Ascending aorta (tissue), 2 donors: ENCODE data around the gene AMIGO2. TPM values are rescaled to one million over a fixed set of nuclear protein-coding genes. Genes with fewer than 3 reads are reported as not detected.
A peak's percentile ranks its signal among the peaks of the same experiment; 100 is the strongest.
"Not testable (repeated sequence)": the region's sequence is repeated elsewhere in the genome, so short reads cannot be mapped to it uniquely, and the experiment has no call there.

Experiments
- DNase-seq, 2 donors: peaks; one replicate each; pipeline ENCODE4 v3.0.0-alpha.2; 2019; ENCODE audit warnings: low spot score in 2 of 2
- H3K27ac ChIP-seq, 2 donors: fragments of 200-600 bp; sonication (generic); one replicate each; pipeline ENCODE4 v1.5.1; 2016 to 2017; ENCODE audit warnings: mild to moderate bottlenecking in 1 of 2
- H3K27me3 ChIP-seq: fragments of 200-600 bp; sonication (generic); one replicate; pipeline ENCODE4 v1.5.1; 2017
- H3K36me3 ChIP-seq, 2 donors: fragments of 200-600 bp; sonication (generic); one replicate each; pipeline ENCODE4 v1.5.1; 2016
- H3K4me1 ChIP-seq, 2 donors: fragments of 200-600 bp; sonication (generic); one replicate each; pipeline ENCODE4 v1.5.1; 2016 to 2017; ENCODE audit warnings: mild to moderate bottlenecking in 1 of 2
- H3K4me3 ChIP-seq, 2 donors: fragments of 200-600 bp; sonication (generic); one replicate each; pipeline ENCODE4 v1.5.1; 2016 to 2017; ENCODE audit warnings: mild to moderate bottlenecking in 1 of 2
- H3K9me3 ChIP-seq, 2 donors: fragments of 200-600 bp; sonication (generic); one replicate each; pipeline ENCODE4 v1.5.1; 2016
- intact Hi-C: fragments of 100-400 bp; cut with DNase I; formaldehyde crosslinking; loops from one replicate; pipeline ENCODE4 v1.15.1; 2023
- total RNA-seq: library from RNA; depleted of rRNA; stranded (reverse); fragments of >200 nt; gene quantifications from one replicate; pipeline ENCODE4 v1.1.0, GENCODE V29; 2016
- TF ChIP-seq, protein P1 (sequence below), 3 experiments: fragments of 200-600 bp in 2 of 3; fragments of 450-650 bp in 1 of 3; sonication (generic) in 2 of 3; IDR thresholded peaks; one replicate each; pipeline ENCODE4 v1.5.1; 2016 to 2019; ENCODE audit warnings: antibody characterized with exemption in 3 of 3, mild to moderate bottlenecking in 1 of 3, moderate library complexity in 1 of 3

Gene AMIGO2
- total RNA-seq, 1 donor from 2014 or later, result 22.7 TPM

DNA sequence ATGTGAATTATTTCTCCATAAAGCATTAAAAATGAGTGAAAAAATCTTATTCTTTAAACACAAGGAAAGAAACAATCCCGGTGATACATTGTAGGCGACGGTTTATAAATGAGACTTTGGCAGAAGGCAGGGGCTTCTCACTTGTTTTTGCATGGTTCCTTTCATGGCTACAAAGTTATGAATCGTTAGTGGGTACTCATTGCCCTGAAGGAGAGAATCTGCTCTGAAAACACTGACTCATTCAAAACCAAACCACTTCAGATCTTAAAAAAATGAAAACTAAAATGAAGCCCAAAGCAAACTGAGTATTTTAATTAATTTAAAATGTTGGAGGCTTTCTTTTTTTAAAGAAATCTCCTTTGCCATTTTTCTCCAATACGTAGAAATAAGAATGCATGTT is 41.4 kb upstream of the AMIGO2 start:
- intact Hi-C loops, result no loop called here

DNA sequence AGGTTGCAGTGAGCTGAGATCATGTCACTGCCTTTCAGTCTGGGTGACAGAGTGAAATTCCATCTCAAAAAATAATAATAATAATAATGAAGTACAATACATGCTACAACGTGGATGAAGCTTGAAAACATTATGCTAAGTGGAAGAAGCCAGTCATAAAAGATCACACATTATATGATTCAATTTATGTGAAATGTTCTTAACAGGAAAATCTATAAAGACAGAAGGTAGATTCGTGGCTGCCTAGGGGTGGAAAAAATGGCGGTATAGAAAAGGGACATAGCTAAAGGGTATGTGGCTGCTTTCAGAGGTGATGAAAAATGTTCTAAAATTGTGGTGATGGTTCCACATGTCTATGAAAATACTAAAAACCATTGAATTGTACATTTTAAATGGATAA is 41.0 kb upstream of the AMIGO2 start:
- no peaks in the 10 kb centered on the region for H3K36me3 ChIP-seq
- intact Hi-C loops, result no loop called here
- H3K4me3 ChIP-seq, result no peak overlapping the region
- no peaks in the 10 kb centered on the region for H3K27me3 ChIP-seq
- DNase-seq, result no peak
- peak overlapping the region in 1 of 2 donors; percentile 65 for H3K27ac ChIP-seq
- H3K4me1 ChIP-seq, result peaks cover 0 to 2% of the 10 kb centered on the region in 2 donors
- H3K9me3 ChIP-seq, result no peaks in the 10 kb centered on the region
- TF ChIP-seq, protein P1, sequence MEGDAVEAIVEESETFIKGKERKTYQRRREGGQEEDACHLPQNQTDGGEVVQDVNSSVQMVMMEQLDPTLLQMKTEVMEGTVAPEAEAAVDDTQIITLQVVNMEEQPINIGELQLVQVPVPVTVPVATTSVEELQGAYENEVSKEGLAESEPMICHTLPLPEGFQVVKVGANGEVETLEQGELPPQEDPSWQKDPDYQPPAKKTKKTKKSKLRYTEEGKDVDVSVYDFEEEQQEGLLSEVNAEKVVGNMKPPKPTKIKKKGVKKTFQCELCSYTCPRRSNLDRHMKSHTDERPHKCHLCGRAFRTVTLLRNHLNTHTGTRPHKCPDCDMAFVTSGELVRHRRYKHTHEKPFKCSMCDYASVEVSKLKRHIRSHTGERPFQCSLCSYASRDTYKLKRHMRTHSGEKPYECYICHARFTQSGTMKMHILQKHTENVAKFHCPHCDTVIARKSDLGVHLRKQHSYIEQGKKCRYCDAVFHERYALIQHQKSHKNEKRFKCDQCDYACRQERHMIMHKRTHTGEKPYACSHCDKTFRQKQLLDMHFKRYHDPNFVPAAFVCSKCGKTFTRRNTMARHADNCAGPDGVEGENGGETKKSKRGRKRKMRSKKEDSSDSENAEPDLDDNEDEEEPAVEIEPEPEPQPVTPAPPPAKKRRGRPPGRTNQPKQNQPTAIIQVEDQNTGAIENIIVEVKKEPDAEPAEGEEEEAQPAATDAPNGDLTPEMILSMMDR (IDR thresholded peaks at IDR 0.05), result no peak

More for the DNA sequence above, 41.4 kb upstream of the AMIGO2 start:
- no peak overlapping the region for H3K4me3 ChIP-seq
- peaks cover 0 to 2% of the 10 kb centered on the region in 2 donors for H3K4me1 ChIP-seq
- TF ChIP-seq, protein P1 (IDR thresholded peaks at IDR 0.05), result no peak
- no peaks in the 10 kb centered on the region for H3K27me3 ChIP-seq
- peak overlapping the region in 1 of 2 donors; percentile 65 for H3K27ac ChIP-seq
- no peaks in the 10 kb centered on the region for H3K36me3 ChIP-seq
- no peaks in the 10 kb centered on the region for H3K9me3 ChIP-seq
- no peak for DNase-seq

DNA sequence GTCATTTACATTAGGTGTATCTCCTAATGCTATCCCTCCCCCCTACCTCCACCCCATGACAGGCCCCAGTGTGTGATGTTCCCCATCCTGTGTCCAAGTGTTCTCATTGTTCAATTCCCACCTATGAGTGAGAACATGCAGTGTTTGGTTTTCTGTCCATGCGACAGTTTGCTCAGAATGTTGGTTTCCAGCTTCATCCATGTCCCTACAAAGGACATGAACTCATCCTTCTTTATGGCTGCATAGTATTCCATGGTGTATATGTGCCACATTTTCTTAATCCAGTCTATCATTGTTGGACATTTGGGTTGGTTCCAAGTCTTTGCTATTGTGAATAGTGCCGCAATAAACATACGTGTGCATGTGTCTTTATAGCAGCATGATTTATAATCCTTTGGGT is 37.5 kb upstream of the AMIGO2 start:
- H3K27ac ChIP-seq, DNase-seq, H3K27me3 ChIP-seq, H3K4me1 ChIP-seq, H3K4me3 ChIP-seq, H3K9me3 ChIP-seq, H3K36me3 ChIP-seq, intact Hi-C loops: not testable (repeated sequence)

DNA sequence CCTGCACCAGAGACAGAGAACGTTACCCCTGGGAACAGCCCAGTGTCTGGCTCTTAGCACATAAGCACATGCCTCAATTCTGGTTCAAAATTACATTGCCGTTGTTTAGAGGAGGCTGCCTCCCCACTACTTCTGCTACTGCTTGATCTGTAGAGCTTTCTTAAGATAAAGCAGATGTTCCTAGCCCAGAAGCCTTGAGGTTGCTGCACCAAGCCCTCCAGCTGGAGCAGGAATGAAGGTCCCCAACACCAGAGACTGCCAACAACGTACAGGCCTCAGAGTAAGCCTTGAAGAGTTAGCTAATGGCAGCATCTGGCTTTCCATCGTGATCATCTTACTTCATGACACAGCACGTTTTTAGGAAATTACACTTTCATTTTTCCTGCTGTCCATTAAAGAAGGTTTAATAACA is 34.7 kb upstream of the AMIGO2 start:
- DNase-seq, result no peak
- no peaks in the 10 kb centered on the region for H3K9me3 ChIP-seq
- intact Hi-C loops, result no loop called here
- H3K27ac ChIP-seq, result no peak overlapping the region
- H3K27me3 ChIP-seq, result no peaks in the 10 kb centered on the region
- H3K36me3 ChIP-seq, result no peaks in the 10 kb centered on the region
- peaks cover 0 to 3% of the 10 kb centered on the region in 2 donors for H3K4me1 ChIP-seq
- no peak overlapping the region for H3K4me3 ChIP-seq
- TF ChIP-seq, protein P1 (IDR thresholded peaks at IDR 0.05), result no peak

DNA sequence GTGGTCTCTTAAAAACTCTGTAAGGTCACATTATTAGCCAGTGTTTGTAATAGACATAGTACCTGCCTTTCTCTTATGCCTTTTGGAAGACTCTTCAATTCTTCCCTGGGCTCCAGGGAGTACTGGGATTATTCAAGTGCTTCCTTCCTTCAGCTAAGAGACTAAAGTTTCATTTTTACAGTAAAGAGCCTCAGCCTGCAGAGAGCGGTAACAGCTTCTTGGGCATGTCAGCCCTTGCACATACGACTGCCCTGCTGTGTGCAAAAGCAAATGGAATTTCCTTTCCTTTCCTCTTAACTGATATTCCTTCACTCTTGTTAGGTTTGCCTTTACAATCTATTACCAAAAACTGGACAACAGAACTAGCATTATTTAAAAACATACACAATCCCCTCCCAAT is 32.9 kb upstream of the AMIGO2 start:
- TF ChIP-seq, protein P1 (IDR thresholded peaks at IDR 0.05), result no peak
- intact Hi-C loops, result no loop called here
- Histone ChIP-seq H3K27ac (no peak overlapping the region), H3K4me1 (peaks cover 0 to 3% of the 10 kb centered on the region in 2 donors), H3K36me3 (peaks cover 0 to 3% of the 10 kb centered on the region in 2 donors), H3K27me3 (no peaks in the 10 kb centered on the region), H3K4me3 (no peak overlapping the region), H3K9me3 (no peaks in the 10 kb centered on the region)
- no peak for DNase-seq

DNA sequence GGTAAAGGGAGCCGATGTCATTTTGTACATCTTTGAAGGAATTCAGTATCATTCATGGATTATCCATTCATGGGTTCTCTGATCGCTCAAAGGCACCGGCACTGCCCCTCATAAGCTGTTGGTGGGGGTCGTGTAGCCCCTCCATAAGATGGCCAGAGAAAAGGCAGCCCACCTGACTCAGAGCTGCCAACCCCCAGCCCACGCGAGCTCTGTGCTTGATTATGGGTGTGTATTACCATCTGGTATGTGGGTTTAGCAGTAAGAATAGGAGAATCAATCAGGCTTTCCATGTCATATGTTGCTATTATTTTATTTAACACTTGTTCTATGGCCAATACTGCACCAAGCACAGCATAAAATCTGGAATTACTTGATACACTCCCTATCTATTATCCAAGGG is 32.1 kb upstream of the AMIGO2 start:
- DNase-seq, result no peak
- no peak overlapping the region for H3K27ac ChIP-seq
- H3K9me3 ChIP-seq, result no peaks in the 10 kb centered on the region
- no peaks in the 10 kb centered on the region for H3K27me3 ChIP-seq
- H3K4me1 ChIP-seq, result peaks cover 0 to 3% of the 10 kb centered on the region in 2 donors
- no peak overlapping the region for H3K4me3 ChIP-seq
- TF ChIP-seq, protein P1 (IDR thresholded peaks at IDR 0.05), result no peak
- H3K36me3 ChIP-seq, result peaks cover 0 to 3% of the 10 kb centered on the region in 2 donors
- intact Hi-C loops, result no loop called here
